ENCODE results near the gene LTBP2. TPM values are rescaled to one million over a fixed set of nuclear protein-coding genes. Genes with fewer than 3 reads are reported as not detected.

The LTBP2 gene
- total RNA-seq, 1 donor from 2014 or later, result 1.3 TPM

GRCh38 chr14:74480046-74480445, 132.0 kb downstream of the LTBP2 start:
- Mint-ChIP-seq H3K4me3 (no peak overlapping the region), H3K27ac (ENCODE audit: unreplicated experiment) (no peak overlapping the region), H3K9me3 (no peaks in the 10 kb centered on the region), H3K27me3 (ENCODE audit: low read depth) (no peaks in the 10 kb centered on the region), H3K36me3 (ENCODE audit: low read depth) (no peaks in the 10 kb centered on the region), H3K4me1 (peaks cover 12% of the 10 kb centered on the region)
- no peak for DNase-seq (ENCODE audit: low read depth, low spot score)
- no peak for TF ChIP-seq CTCF (conservative IDR thresholded peaks at IDR 0.05)

- DNase-seq (ENCODE audit: low read depth, low spot score), result no peak
- no peaks in the 10 kb centered on the region for H3K9me3 Mint-ChIP-seq
- peak overlapping the region; percentile 41 for H3K27ac Mint-ChIP-seq (ENCODE audit: unreplicated experiment)
- peak; percentile 73 for TF ChIP-seq CTCF (conservative IDR thresholded peaks at IDR 0.05)
- H3K36me3 Mint-ChIP-seq (ENCODE audit: low read depth), result no peaks in the 10 kb centered on the region
- H3K27me3 Mint-ChIP-seq (ENCODE audit: low read depth), result no peaks in the 10 kb centered on the region
- H3K4me1 Mint-ChIP-seq, result peaks cover 12% of the 10 kb centered on the region
- H3K4me3 Mint-ChIP-seq, result no peak overlapping the region
Observed at GRCh38 chr14:74478996-74479635, 132.9 kb downstream of the LTBP2 start.

- H3K36me3 Mint-ChIP-seq (ENCODE audit: low read depth), result peaks cover 6% of the 10 kb centered on the region
- H3K9me3 Mint-ChIP-seq, result no peaks in the 10 kb centered on the region
- DNase-seq (ENCODE audit: low read depth, low spot score), result no peak
- H3K27me3 Mint-ChIP-seq (ENCODE audit: low read depth), result no peaks in the 10 kb centered on the region
- no peak overlapping the region for H3K4me3 Mint-ChIP-seq
- no peak overlapping the region for H3K27ac Mint-ChIP-seq (ENCODE audit: unreplicated experiment)
- H3K4me1 Mint-ChIP-seq, result peaks cover 12% of the 10 kb centered on the region
- TF ChIP-seq CTCF (conservative IDR thresholded peaks at IDR 0.05), result no peak
Observed at GRCh38 chr14:74476607-74477006, 135.4 kb downstream of the LTBP2 start.

- Mint-ChIP-seq H3K9me3 (no peaks in the 10 kb centered on the region), H3K27ac (ENCODE audit: unreplicated experiment) (no peak overlapping the region), H3K36me3 (ENCODE audit: low read depth) (peaks cover 6% of the 10 kb centered on the region), H3K4me1 (peaks cover 12% of the 10 kb centered on the region), H3K27me3 (ENCODE audit: low read depth) (no peaks in the 10 kb centered on the region), H3K4me3 (no peak overlapping the region)
- TF ChIP-seq CTCF (conservative IDR thresholded peaks at IDR 0.05), result no peak
- DNase-seq (ENCODE audit: low read depth, low spot score), result no peak
Observed at GRCh38 chr14:74476107-74476506, 135.9 kb downstream of the LTBP2 start.

GRCh38 chr14:74475678-74476077, 136.4 kb downstream of the LTBP2 start:
- Mint-ChIP-seq H3K27ac (ENCODE audit: unreplicated experiment) (no peak overlapping the region), H3K4me1 (peaks cover 12% of the 10 kb centered on the region), H3K36me3 (ENCODE audit: low read depth) (peaks cover 6% of the 10 kb centered on the region), H3K9me3 (no peaks in the 10 kb centered on the region), H3K27me3 (ENCODE audit: low read depth) (no peaks in the 10 kb centered on the region), H3K4me3 (no peak overlapping the region)
- DNase-seq (ENCODE audit: low read depth, low spot score), result no peak
- TF ChIP-seq CTCF (conservative IDR thresholded peaks at IDR 0.05), result no peak
